HG03354 (cell line): Measurements from ENCODE around the gene CYB561D1.

ENCODE experiments used
- ATAC-seq: cut with Tn5 transposase; IDR thresholded peaks from one replicate; pipeline ENCODE4 v1.9.1; 2021; ENCODE audit warnings: mild to moderate bottlenecking; ENCODE audit not compliant: unreplicated experiment, poor library complexity, severe bottlenecking

CYB561D1 gene

DNA sequence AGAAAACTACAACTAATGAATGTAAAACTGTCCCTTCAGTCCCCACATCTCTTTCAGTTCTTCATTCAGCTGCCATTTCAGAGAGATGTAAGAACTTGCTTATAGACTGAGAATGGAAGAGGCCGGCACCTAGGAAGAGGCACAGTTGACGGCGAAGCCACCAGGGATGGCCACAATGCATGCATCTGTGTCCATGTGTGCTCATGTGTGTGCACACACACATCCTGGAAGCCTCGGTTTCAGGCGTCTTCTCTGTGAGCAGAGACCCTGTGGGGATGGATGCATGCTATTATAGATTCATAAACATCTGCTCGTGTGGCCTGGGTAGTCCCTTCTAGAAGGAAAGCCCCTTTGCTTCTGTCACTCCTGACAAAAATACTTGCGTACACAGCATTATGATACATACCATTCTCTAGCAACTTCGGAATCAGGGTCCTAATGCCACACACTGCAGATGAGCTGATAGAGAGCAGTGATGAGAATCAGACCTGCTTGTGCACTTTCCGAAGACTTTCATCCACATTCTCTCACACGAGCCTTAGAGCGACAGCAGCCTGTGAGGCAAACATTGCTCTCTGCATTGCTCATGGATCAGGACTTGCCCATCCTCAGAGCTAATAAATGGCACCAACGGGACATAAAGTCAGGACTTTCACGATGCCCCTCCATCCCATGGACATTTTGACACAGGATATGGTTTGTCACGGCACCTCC is 33.4 kb downstream of the CYB561D1 start:
- no peak for ATAC-seq

DNA sequence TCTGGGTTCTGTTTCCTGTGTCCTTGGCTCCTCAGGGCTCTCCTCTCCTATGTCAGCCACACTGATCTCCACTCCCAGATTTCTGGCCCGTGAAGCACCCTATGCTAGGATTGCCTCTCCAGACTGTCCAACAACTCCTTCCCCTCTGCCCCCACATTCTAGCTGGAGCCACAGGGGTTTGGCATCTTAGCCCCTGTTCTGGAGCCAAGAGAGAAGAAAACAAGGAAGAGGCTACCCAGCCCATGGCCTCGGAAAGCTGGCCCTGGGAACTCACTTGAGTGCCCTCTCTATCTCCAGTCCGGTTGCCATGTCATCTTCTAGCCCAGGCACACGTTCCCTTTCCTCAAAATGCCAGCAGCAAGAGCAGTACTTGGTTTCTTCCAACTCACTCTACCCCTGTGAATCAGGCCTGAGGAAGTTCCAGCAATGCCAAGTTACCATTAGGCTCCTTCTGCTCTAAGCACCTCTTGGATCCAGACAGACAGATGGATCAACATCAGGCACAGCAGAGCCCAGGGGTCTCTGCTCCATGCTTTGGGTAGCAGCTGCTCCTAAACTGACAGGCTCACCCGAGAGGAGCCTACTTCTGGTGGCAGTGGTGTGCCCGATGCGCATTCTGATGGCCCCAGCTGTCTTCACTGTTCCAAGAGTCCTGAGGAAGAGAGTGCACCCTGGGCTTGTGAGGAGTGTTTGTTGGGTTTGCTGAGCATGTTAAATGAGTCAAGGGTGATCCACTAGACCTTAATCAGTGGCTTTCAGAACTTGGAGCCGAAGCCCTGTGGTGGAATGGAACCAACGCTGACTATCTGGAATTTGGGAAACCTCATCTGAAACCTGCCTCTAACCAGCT is 34.2 kb downstream of the CYB561D1 start:
- no peak for ATAC-seq

DNA sequence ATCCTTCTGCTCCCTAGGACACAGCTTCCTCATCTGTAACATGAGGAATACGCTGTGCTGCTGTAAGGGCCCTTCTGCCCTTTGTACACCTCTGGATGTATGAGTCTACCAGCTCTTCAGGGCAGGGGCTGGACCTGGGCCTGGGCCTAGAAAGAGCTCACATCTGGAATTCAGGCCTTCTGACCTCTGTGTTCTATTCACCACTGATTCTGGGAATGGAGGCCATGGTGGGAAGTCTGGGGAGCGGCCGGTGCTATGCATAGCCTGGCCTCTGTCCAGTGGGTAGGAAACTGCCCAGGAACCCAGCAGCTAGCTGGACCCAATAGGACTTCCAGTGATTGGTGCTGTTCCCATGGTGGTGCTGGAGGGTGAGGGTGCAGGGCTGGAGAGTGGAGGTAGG is 34.8 kb downstream of the CYB561D1 start:
- ATAC-seq, result no peak

DNA sequence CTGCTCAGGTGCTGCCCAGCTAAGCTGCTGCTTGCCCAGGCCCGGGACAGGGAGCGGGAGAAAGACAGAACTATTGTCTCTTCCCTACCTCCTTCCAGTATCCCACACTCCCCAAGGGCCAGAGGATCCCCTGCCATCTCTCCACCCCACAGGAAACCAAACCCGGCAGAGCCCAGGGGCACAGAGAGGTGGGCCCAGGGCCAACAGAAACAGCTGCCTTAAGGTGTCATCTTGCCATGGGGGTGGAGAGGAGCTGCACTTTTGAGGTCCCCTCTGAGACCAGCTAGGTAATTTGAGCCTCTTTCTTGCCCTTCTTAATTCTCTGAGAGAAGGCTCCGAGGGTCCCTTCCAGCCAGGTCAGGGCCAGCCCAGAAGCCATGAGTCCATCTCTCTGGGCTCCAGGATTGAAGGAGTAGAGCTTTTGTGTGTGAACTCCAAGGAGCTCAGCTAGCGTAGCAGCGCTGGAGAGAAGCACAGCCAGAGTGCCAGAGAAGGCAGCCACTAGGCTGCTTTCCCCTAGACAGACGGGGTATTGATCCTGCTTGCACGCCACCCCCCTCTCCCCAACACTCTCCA is 36.1 kb downstream of the CYB561D1 start:
- no peak for ATAC-seq

- no peak for ATAC-seq
Observed at GRCh38 chr1:109530457-109531087, 36.7 kb downstream of the CYB561D1 start.

GRCh38 chr1:109531380-109531779 is 37.5 kb downstream of the CYB561D1 start:
- no peak for ATAC-seq

DNA sequence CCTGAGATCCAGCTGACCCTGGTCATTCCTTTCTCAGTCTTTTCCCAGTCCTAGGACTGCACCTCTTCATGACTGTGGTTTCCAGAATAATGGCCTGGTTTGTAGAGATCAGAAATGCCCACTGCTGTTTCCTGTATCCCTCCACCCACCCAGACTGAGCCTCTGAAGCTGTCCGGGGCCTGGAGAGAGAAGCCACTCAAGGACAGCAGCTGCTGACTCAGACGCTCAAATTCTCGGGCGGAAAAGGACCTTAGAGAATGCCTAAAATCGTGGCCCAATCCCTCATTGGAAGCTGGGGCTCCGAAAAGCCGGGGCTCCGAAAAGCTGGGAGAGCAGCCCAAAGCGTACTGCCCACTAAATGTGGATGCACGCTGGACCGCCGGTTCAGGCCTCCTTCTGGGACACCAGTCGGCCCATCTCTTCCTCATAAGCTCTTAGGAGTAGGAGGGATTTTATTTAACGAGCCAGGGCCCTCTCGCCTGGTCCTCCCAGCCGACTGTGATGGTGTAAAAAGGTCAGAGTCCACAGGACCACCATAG is 38.0 kb downstream of the CYB561D1 start:
- ATAC-seq, result no peak

DNA sequence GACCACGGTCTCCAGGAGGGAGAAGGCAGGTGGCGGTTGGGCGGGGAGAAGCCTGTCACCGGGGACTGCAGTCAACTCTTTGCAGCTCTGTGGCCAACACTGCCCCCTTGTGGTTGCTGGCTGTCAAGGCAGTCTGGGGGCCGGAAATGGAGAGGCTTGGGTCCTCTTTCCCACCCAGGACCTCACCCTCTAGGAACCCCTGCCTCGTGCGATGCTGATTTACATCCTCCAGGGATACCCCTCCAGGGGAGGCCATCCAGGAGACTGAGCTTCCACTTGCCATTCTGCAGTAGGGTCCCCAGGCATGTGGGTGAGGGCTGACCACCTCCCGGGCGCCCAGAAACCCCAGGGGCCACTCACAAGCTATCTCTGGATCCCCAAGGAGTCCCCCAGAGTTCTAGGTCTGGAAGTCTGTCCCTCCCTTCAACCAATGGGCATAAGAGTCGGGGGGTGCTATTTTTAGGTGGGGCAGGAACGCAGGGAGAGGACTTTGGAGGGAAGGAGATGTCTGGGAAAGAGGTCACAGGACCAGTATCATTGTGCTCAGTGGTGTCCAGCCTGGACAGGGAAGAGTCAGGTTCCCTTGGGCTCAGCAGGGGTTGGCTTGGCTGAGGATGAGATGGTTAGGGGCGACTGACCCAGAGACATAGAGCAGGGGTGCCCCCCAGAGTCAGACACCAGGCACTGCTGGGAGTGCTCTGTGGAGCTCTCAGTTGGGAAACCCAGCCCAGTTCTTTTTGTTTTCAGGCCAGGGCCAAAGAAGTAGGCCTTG is 38.7 kb downstream of the CYB561D1 start:
- peak; percentile 76 for ATAC-seq

GRCh38 chr1:109534307-109534858 is 40.5 kb downstream of the CYB561D1 start:
- no peak for ATAC-seq

DNA sequence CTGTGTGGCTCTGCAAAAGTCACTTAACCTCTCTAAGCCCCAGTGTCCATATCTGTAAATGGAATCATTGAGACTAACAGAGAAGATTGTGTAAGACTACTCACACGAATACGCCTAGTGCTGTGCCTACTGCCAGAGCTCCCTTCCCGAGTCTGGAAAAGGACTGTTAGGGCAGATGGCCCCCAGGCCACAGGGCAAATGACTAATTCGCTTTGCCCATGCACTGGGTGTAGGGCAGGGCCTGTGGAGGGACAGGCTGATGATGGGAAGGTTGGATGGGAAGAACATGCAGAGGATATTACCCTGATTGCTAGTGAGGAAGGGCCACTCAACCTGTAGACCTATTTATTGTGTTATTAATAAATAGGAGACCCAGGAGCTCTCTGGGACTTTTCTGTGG is 41.6 kb downstream of the CYB561D1 start:
- no peak for ATAC-seq

GRCh38 chr1:109535971-109536491 is 42.1 kb downstream of the CYB561D1 start:
- ATAC-seq, result no peak

- no peak for ATAC-seq
Observed at GRCh38 chr1:109537450-109538178, 43.7 kb downstream of the CYB561D1 start.

DNA sequence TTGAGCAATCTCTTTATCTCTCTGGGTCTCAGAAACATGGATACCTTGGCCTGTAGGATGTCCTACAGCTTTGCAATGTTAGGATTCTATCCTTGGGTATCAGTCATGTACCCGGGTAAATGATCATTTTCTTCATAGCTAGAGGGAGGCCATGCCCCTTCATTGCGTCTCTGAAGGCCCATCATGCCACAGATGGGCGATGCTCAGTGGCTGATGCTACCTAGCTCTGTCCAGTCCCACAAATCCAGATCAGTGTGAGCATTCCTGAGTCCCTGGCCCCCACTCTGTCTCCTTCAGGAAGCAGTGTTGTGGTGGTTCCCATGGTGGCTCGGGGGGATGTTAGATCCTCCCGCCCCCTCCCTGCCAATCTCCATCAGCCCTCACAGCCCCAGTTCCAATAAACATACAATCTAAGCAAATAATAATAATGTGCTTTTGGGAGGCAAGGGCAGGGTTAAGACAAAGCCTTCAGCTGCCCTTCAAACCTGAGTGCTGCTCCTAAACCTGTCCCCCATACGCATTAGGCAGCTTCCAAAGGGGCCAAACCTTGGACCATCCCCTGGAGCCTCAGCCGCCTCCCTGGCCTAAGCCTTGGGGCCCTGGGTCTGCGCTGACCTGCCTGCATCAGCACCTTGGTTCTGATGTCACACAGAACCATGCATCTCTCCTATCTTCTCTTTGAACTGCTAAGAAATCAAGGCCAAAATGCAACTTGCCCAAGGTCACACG is 45.1 kb downstream of the CYB561D1 start:
- ATAC-seq, result no peak

GRCh38 chr1:109539676-109540075 is 45.8 kb downstream of the CYB561D1 start, which contains the start of gene GPR61:
Gene GPR61, plus strand, starts transcription at chr1:109539872. Its CDS starts 3,151 bp downstream, at chr1:109543023.
- no peak for ATAC-seq

DNA sequence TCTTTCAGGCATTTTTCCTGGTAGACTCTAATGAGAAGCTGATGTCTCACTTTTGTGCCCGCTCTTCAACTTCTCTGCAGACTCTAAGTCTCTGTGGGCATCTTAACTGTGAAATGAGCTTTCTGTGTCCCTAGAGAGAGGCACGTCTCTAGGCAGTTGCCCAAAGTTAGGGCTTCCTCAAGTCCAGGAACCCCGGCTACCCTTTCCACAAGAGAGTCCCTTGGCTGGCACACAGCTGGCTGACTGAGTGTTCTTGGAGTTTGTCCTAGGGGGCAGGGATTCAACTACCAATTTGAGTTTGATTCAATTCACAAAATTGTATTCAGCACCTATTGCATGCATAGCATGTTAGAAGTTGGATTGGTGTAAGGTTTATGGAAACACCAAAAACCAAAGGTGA is 47.2 kb downstream of the CYB561D1 start:
- ATAC-seq, result no peak

DNA sequence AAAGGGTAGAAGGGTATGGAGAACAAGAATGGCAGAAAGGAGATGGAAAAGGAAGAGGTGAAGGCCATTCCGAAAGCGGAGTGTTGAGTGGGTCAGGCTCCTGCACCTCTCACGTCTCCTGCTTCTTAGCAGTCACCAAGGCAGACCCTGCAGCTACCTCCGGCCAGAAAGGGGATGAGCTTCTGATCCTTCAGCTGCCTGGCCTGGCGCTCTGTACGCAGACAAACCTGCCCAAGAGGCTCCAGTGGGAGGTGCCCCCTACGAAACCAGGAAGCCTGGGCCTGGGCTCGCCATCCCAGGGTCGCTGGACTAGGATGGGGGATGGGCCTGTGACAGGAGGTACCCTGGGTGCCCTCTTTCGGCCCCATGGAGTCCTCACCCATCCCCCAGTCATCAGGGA is 48.8 kb downstream of the CYB561D1 start:
- no peak for ATAC-seq

GRCh38 chr1:109543283-109543987 is 49.5 kb downstream of the CYB561D1 start:
- no peak for ATAC-seq
